ENCODE results near the gene STK32C.

- TF ChIP-seq, protein P1, sequence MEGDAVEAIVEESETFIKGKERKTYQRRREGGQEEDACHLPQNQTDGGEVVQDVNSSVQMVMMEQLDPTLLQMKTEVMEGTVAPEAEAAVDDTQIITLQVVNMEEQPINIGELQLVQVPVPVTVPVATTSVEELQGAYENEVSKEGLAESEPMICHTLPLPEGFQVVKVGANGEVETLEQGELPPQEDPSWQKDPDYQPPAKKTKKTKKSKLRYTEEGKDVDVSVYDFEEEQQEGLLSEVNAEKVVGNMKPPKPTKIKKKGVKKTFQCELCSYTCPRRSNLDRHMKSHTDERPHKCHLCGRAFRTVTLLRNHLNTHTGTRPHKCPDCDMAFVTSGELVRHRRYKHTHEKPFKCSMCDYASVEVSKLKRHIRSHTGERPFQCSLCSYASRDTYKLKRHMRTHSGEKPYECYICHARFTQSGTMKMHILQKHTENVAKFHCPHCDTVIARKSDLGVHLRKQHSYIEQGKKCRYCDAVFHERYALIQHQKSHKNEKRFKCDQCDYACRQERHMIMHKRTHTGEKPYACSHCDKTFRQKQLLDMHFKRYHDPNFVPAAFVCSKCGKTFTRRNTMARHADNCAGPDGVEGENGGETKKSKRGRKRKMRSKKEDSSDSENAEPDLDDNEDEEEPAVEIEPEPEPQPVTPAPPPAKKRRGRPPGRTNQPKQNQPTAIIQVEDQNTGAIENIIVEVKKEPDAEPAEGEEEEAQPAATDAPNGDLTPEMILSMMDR (IDR thresholded peaks at IDR 0.05) = no peak
- TF ChIP-seq RFX5 (IDR thresholded peaks at IDR 0.05) = no peak
- TF ChIP-seq, protein P2, sequence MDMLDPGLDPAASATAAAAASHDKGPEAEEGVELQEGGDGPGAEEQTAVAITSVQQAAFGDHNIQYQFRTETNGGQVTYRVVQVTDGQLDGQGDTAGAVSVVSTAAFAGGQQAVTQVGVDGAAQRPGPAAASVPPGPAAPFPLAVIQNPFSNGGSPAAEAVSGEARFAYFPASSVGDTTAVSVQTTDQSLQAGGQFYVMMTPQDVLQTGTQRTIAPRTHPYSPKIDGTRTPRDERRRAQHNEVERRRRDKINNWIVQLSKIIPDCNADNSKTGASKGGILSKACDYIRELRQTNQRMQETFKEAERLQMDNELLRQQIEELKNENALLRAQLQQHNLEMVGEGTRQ (IDR thresholded peaks at IDR 0.05) = no peak
- no peak for TF ChIP-seq ZC3H11A (IDR thresholded peaks at IDR 0.05)
- TF ChIP-seq ZSCAN20 (CRISPR knock-in tag; IDR thresholded peaks at IDR 0.05) = no peak
These were observed 71.6 kb downstream of the STK32C start for GRCh38 chr10:132236161-132236560.

All from A549 (cell line).